Nephron progenitor cell (in vitro differentiated cells): ENCODE results near the gene PPCDC.
A peak's percentile ranks its signal among the peaks of the same experiment; 100 is the strongest.

ENCODE experiments used
- DNase-seq: peaks from one replicate; pipeline ENCODE4 v3.0.0; 2021
- H3K27ac Mint-ChIP-seq: 2 replicates; pipeline ENCODE4 v1.8.0; 2021; ENCODE audit warnings: mild to moderate bottlenecking, moderate library complexity, mixed read lengths
- H3K27me3 Mint-ChIP-seq: 2 replicates; pipeline ENCODE4 v1.8.0; 2021; ENCODE audit warnings: mild to moderate bottlenecking, low read depth, mixed read lengths; ENCODE audit not compliant: poor library complexity
- H3K36me3 Mint-ChIP-seq: 2 replicates; pipeline ENCODE4 v1.8.0; 2021; ENCODE audit warnings: low read depth, mixed read lengths
- H3K4me1 Mint-ChIP-seq: 2 replicates; pipeline ENCODE4 v1.8.0; 2021; ENCODE audit warnings: mixed read lengths
- H3K4me3 Mint-ChIP-seq: 2 replicates; pipeline ENCODE4 v1.8.0; 2021; ENCODE audit warnings: mild to moderate bottlenecking, moderate library complexity, mixed read lengths
- H3K9me3 Mint-ChIP-seq: 2 replicates; pipeline ENCODE4 v1.8.0; 2021; ENCODE audit warnings: mild to moderate bottlenecking, moderate library complexity, mixed read lengths
- TF ChIP-seq, protein P1 (sequence below): fragments of 200-600 bp; sonication (generic); IDR thresholded peaks from 2 replicates; pipeline ENCODE4 v1.5.0; 2021; ENCODE audit warnings: antibody characterized with exemption

PPCDC gene

GRCh38 chr15:75025548-75026260, 2.3 kb downstream of the PPCDC start:
- Mint-ChIP-seq H3K27ac (no peak overlapping the region), H3K27me3 (peaks cover 4% of the 10 kb centered on the region), H3K4me1 (peaks cover 29% of the 10 kb centered on the region), H3K4me3 (peak overlapping the region; percentile 97), H3K36me3 (no peaks in the 10 kb centered on the region), H3K9me3 (no peaks in the 10 kb centered on the region)
- TF ChIP-seq, protein P1, sequence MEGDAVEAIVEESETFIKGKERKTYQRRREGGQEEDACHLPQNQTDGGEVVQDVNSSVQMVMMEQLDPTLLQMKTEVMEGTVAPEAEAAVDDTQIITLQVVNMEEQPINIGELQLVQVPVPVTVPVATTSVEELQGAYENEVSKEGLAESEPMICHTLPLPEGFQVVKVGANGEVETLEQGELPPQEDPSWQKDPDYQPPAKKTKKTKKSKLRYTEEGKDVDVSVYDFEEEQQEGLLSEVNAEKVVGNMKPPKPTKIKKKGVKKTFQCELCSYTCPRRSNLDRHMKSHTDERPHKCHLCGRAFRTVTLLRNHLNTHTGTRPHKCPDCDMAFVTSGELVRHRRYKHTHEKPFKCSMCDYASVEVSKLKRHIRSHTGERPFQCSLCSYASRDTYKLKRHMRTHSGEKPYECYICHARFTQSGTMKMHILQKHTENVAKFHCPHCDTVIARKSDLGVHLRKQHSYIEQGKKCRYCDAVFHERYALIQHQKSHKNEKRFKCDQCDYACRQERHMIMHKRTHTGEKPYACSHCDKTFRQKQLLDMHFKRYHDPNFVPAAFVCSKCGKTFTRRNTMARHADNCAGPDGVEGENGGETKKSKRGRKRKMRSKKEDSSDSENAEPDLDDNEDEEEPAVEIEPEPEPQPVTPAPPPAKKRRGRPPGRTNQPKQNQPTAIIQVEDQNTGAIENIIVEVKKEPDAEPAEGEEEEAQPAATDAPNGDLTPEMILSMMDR: no peak
- DNase-seq: no peak

DNA sequence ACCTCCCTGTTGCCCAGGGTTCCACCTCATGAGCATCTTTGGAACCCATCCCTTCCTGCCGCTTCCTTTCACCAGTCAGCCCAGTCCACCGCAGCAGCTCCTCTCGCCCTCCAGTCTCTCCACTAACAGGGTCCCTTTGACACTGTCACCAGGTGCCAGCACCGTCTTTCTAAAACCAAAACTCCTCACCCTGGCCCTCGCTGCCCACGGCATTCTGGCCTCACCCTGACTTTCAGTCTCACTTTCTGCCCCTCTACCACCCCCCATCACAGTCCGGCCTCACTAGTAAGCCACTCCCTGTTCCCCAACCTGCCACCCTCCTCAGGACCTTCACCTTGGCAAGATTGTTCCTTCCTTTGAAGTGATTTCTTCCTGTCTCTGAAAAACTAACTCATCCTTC, 4.2 kb downstream of the PPCDC start:
- no peak overlapping the region for H3K27ac Mint-ChIP-seq
- H3K36me3 Mint-ChIP-seq: peaks cover 13% of the 10 kb centered on the region
- H3K4me1 Mint-ChIP-seq: peaks cover 29% of the 10 kb centered on the region
- TF ChIP-seq, protein P1: no peak
- H3K9me3 Mint-ChIP-seq: no peaks in the 10 kb centered on the region
- H3K27me3 Mint-ChIP-seq: peaks cover 7% of the 10 kb centered on the region
- no peak for DNase-seq
- no peak overlapping the region for H3K4me3 Mint-ChIP-seq

DNA sequence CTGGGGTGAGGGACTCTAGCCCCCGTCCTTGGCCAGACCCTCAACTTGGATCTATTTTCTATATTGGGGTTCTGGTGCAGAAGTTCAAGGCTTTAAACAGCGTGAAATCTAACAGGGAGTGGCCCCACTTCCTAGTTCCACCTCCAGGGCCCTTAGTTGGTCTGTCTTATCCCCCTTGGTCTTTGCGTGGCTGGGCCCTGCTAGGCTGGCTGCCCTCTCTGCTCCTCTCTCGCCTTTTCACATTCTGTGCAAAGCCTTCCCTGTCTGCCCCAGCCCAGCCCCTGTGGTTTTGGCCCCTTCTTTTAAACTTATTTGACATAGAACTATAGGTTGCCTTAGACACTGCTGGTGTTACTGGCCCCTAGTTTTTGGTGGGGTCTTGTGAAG, 5.6 kb downstream of the PPCDC start:
- Mint-ChIP-seq H3K27me3 (peaks cover 3% of the 10 kb centered on the region), H3K4me1 (peaks cover 26% of the 10 kb centered on the region), H3K9me3 (no peaks in the 10 kb centered on the region), H3K36me3 (peaks cover 23% of the 10 kb centered on the region), H3K27ac (no peak overlapping the region), H3K4me3 (no peak overlapping the region)
- TF ChIP-seq, protein P1: no peak
- DNase-seq: no peak

GRCh38 chr15:75029378-75030022, 6.1 kb downstream of the PPCDC start:
- H3K27me3 Mint-ChIP-seq: peaks cover 3% of the 10 kb centered on the region
- peak; percentile 96 for DNase-seq
- TF ChIP-seq, protein P1: peak; percentile 88
- no peaks in the 10 kb centered on the region for H3K9me3 Mint-ChIP-seq
- H3K36me3 Mint-ChIP-seq: peaks cover 23% of the 10 kb centered on the region
- H3K4me3 Mint-ChIP-seq: no peak overlapping the region
- H3K27ac Mint-ChIP-seq: no peak overlapping the region
- peaks cover 24% of the 10 kb centered on the region for H3K4me1 Mint-ChIP-seq

- peaks cover 19% of the 10 kb centered on the region for H3K4me1 Mint-ChIP-seq
- no peaks in the 10 kb centered on the region for H3K9me3 Mint-ChIP-seq
- TF ChIP-seq, protein P1: no peak
- no peak for DNase-seq
- H3K4me3 Mint-ChIP-seq: no peak overlapping the region
- H3K27me3 Mint-ChIP-seq: peaks cover 3% of the 10 kb centered on the region
- H3K27ac Mint-ChIP-seq: no peak overlapping the region
- H3K36me3 Mint-ChIP-seq: peaks cover 23% of the 10 kb centered on the region
These were observed 6.6 kb downstream of the PPCDC start for GRCh38 chr15:75030023-75030413.

DNA sequence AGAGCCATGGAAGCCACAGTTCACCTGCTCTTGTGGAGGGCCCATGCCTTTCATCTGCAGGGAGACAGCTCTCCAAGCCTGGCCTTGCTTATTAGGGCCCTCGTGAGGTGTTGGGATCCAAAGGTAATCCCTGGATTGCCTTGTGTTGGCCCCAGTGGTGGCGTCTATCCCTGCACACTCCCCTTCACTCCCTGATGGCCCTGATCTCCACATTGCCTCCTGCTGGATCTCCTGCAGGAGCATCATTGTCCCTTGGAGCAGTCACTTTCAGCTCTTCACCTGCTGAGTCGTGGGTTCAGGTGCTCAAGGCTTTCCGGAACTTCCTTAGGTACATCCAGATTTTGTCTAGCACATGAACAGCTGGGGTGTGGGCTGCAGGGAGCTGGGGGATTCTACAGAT, 7.0 kb downstream of the PPCDC start:
- peaks cover 23% of the 10 kb centered on the region for H3K36me3 Mint-ChIP-seq
- H3K27ac Mint-ChIP-seq: no peak overlapping the region
- no peak overlapping the region for H3K4me3 Mint-ChIP-seq
- peaks cover 3% of the 10 kb centered on the region for H3K27me3 Mint-ChIP-seq
- DNase-seq: no peak
- peaks cover 15% of the 10 kb centered on the region for H3K4me1 Mint-ChIP-seq
- TF ChIP-seq, protein P1: no peak
- no peaks in the 10 kb centered on the region for H3K9me3 Mint-ChIP-seq
